ENCODE data around the gene IRF2.

Gene IRF2

DNA sequence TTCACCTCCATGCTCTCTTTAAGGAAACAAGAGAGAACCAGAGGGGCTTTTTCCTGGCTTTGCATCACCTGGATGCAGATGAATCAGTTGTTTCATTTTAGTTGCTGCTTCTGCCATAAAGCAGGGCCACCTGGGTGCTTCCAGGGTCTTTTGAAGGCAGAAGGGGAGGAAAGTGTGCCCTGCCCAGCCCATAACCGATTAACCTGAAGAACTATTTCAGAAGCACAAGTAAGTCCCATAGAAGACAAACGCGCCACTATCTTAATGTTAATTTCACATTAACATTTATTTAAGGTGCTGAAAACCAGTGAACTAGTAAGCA, 32.1 kb downstream of the IRF2 start:
- DNase-seq (ENCODE audit: low spot score) = no peak
- TF ChIP-seq, protein P1, sequence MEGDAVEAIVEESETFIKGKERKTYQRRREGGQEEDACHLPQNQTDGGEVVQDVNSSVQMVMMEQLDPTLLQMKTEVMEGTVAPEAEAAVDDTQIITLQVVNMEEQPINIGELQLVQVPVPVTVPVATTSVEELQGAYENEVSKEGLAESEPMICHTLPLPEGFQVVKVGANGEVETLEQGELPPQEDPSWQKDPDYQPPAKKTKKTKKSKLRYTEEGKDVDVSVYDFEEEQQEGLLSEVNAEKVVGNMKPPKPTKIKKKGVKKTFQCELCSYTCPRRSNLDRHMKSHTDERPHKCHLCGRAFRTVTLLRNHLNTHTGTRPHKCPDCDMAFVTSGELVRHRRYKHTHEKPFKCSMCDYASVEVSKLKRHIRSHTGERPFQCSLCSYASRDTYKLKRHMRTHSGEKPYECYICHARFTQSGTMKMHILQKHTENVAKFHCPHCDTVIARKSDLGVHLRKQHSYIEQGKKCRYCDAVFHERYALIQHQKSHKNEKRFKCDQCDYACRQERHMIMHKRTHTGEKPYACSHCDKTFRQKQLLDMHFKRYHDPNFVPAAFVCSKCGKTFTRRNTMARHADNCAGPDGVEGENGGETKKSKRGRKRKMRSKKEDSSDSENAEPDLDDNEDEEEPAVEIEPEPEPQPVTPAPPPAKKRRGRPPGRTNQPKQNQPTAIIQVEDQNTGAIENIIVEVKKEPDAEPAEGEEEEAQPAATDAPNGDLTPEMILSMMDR (IDR thresholded peaks at IDR 0.05; ENCODE audit: borderline replicate concordance, control extremely low read depth, extremely low read depth, insufficient read depth, missing control alignments) = no peak
- in situ Hi-C loops (cut with MboI; ENCODE audit: low sequenced_read_pairs, unreplicated experiment) = no loop called here

DNA sequence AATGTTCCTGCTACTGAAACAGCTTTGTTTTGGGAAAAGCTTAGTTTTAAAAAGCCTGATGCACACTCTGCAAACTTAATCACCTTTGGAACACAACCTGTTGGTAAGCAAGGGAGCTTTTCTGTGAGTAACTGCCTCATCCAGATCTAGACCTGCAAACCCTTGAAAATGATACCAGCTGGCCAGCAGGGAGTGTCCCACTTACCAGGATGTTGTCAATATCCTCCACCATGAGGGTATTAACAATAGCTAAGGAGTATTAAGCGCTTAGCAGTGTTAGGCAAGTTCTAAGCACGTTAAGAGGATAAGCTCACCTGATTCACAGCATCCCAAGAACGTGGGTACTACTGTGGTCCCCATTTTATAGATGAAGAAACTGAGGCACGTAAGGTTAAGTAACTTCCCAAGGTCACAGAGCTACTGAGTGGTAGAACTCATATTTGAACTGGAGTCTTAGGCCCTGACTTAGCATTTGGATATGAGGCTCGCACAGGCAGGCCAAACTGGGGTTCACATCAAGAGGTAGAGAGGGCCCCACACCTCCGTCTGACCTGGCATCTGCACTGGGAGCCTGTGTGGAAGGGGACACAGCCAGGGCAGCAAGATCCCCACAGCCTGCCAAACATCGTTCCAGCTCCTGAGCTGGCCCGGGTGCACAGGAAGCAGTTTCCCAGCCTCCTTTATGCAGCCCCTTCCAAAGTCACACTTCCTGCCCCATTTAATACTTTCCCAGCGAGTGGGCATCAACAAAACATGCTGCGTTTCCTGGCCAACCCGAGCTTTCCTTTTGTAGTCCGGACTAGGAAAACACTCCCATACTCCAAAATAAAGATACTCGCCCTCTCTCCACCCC, 32.7 kb downstream of the IRF2 start:
- TF ChIP-seq, protein P1 (IDR thresholded peaks at IDR 0.05; ENCODE audit: borderline replicate concordance, control extremely low read depth, extremely low read depth, insufficient read depth, missing control alignments) = no peak
- in situ Hi-C loops (cut with MboI; ENCODE audit: low sequenced_read_pairs, unreplicated experiment) = no loop called here
- DNase-seq (ENCODE audit: low spot score) = no peak

DNA sequence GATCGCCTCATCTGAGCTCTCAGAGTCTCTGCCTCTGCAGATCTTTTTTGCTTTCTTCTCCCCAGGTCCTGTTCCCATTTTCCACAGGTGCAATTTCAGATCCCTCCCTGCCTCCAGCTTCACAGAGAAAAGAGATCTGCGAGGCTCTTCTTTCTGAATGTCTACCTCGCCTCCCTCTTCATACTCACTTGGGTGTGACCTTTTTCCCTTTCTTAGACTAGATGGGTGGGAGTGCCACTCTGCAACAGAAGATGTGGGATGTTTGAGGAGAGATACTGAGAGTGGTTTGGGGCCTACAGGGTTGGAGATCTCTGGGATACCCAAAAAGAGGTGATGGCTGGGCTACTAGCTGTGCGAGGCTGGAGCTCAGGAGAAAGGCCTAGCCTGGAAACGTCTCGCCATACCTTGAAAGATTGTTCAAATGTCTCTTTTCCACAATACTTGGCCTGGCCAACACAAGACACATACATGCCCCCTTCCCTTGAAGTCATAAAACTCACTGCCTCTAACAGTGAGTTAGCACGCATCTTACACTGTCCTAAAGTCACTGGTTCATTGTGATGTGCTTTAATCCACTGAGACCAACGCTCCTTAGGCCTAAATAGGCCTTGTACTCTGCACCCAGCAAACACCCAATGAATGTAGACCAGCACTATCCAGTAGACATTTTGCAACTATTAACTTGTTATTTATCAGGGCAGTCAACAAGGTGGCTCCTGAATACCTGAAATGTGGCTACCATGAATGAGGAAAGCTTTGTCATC, 33.6 kb downstream of the IRF2 start:
- in situ Hi-C loops (cut with MboI; ENCODE audit: low sequenced_read_pairs, unreplicated experiment) = no loop called here
- TF ChIP-seq, protein P1 (IDR thresholded peaks at IDR 0.05; ENCODE audit: borderline replicate concordance, control extremely low read depth, extremely low read depth, insufficient read depth, missing control alignments) = no peak
- no peak for DNase-seq (ENCODE audit: low spot score)

DNA sequence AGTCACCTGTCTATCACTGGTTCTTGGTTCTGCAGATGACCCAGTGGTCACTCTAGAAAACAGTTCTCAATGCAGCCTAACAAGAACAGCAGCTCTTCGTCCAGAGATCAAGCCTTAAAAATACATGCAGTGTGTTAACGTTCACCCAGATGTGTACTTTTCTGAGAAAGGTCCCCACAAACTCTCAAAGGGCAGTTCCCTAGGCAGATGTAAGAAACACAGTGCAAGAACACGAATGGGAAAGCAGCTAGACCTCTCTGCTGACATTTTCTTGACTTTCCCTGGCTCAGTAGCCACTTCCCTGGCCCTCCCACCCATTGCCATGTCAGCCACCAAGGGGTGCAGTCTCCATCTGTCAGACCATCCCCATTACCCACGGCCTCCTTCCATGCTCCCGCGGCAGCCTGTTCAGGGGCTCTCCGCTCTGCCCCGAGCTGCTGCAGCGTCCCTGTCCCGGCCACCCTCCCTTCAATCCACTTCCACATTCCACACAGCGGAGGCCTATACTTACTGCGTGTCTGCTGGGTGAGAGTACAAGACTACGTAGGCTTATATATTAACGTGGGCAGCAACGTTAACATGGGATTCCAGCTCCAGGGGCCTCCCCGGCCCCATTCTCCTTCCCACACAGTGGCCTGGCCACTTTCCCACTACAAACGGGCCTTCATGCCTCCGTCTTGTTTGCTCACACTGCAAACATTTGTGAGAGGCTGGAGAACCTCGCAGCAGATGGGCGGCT, 34.3 kb downstream of the IRF2 start:
- TF ChIP-seq, protein P1 (IDR thresholded peaks at IDR 0.05; ENCODE audit: borderline replicate concordance, control extremely low read depth, extremely low read depth, insufficient read depth, missing control alignments) = no peak
- in situ Hi-C loops (cut with MboI; ENCODE audit: low sequenced_read_pairs, unreplicated experiment) = no loop called here
- no peak for DNase-seq (ENCODE audit: low spot score)

DNA sequence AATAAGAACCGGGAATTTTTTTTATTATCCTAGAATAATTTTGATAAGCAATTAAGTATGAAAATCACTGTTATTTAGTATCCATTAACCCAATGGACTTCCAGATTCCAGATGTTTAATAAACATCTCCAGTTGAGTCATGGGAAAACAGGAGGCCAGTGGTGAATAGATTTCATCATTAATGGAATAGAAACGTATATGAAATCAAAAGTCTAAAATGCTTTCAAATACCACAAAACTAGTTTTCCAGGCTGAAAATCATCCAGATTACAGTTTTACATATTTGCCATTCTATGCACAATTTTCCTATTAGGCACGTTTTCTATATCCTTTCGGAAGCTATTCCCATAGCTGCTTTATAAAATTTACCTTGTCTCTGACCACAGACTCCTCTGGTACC, 35.0 kb downstream of the IRF2 start:
- TF ChIP-seq, protein P1 (IDR thresholded peaks at IDR 0.05; ENCODE audit: borderline replicate concordance, control extremely low read depth, extremely low read depth, insufficient read depth, missing control alignments) = no peak
- DNase-seq (ENCODE audit: low spot score) = no peak
- in situ Hi-C loops (cut with MboI; ENCODE audit: low sequenced_read_pairs, unreplicated experiment) = no loop called here

DNA sequence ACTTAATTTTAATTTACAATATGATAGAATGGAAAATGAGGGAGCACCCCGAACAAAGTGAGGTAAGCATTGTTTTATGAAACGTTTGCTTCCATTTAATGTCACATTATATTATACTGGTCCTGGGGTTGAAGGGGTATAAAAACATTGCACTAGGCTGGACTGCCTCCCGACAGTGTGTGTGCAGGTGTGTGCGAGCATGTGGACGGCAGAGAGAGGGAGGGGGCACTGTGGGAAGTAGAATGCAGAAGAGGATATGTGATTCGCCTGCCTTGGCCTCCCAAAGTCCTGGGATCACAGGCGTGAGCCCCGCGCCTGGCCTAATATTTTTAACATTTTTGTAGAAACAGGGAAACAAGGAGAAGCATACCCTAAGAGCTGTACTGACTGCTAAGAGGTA, 36.0 kb downstream of the IRF2 start:
- TF ChIP-seq, protein P1 (IDR thresholded peaks at IDR 0.05; ENCODE audit: borderline replicate concordance, control extremely low read depth, extremely low read depth, insufficient read depth, missing control alignments) = no peak
- DNase-seq (ENCODE audit: low spot score) = no peak
- in situ Hi-C loops (cut with MboI; ENCODE audit: low sequenced_read_pairs, unreplicated experiment) = no loop called here

All from GM13976 (cell line).